KMS-11 (cell line): Measurements from ENCODE around the gene WDR48.

Experiments
- H2AFZ ChIP-seq: fragments of 200-600 bp; sonication (generic); 2 replicates; pipeline ENCODE4 v1.6.1; 2016; ENCODE audit warnings: antibody characterized with exemption, mixed run types, low read depth
- H3K27ac ChIP-seq: fragments of 200-600 bp; sonication (generic); 2 replicates; pipeline ENCODE4 v1.6.1; 2016; ENCODE audit warnings: mild to moderate bottlenecking, mixed run types
- H3K27me3 ChIP-seq: fragments of 200-600 bp; sonication (generic); 2 replicates; pipeline ENCODE4 v1.6.1; 2017; ENCODE audit warnings: mild to moderate bottlenecking, low read depth, mixed run types, moderate library complexity; ENCODE audit not compliant: insufficient read depth
- H3K36me3 ChIP-seq: fragments of 200-600 bp; sonication (generic); 2 replicates; pipeline ENCODE4 v1.6.1; 2017; ENCODE audit warnings: mild to moderate bottlenecking, mixed run types; ENCODE audit not compliant: insufficient read depth
- H3K4me1 ChIP-seq: fragments of 200-600 bp; sonication (generic); 2 replicates; pipeline ENCODE4 v1.6.1; 2016; ENCODE audit warnings: mild to moderate bottlenecking, low read depth, mixed run types; ENCODE audit not compliant: poor library complexity, severe bottlenecking
- H3K4me2 ChIP-seq: fragments of 200-600 bp; sonication (generic); 2 replicates; pipeline ENCODE4 v1.7.0; 2016; ENCODE audit warnings: mild to moderate bottlenecking, mixed run types
- H3K4me3 ChIP-seq: fragments of 200-600 bp; sonication (generic); IDR thresholded peaks from 2 replicates; pipeline ENCODE4 v1.6.1; 2017; ENCODE audit warnings: low read depth, low read length, mixed read lengths; ENCODE audit not compliant: insufficient read depth
- H3K79me2 ChIP-seq: fragments of 200-600 bp; sonication (generic); 2 replicates; pipeline ENCODE4 v1.6.1; 2016; ENCODE audit warnings: low read depth, mixed run types; ENCODE audit not compliant: insufficient read depth
- H3K9ac ChIP-seq: fragments of 200-600 bp; sonication (generic); 2 replicates; pipeline ENCODE4 v1.6.1; 2016; ENCODE audit warnings: mild to moderate bottlenecking, mixed run types
- H4K20me1 ChIP-seq: fragments of 200-600 bp; sonication (generic); 2 replicates; pipeline ENCODE4 v1.6.1; 2016; ENCODE audit warnings: mild to moderate bottlenecking, mixed run types; ENCODE audit not compliant: insufficient read depth
- CTCF ChIP-seq: fragments of 200-600 bp; sonication (generic); conservative IDR thresholded peaks from 2 replicates; pipeline ENCODE4 v1.6.1; 2017; ENCODE audit warnings: low read depth, mild to moderate bottlenecking, antibody characterized with exemption, low read length, moderate library complexity, mixed read lengths

Gene WDR48

DNA sequence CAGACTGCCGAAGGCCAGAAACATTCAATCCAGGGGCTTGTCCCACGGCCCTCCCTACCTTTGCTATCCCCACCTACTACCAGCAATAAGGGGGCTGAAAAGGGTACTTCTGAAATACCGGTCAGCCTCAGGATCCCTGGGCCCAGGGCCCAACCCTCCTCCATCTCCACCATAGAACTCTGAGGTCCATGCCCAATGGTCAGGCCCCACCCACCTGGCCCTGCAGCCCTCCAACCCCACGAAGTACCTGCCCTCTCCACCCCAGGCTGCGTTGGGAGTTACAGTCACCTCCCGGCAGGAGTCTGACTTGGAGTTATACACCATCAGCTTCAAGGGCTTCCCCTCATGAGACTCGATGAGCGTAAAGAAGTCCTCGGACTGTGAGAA, 48.7 kb downstream of the WDR48 start:
- H3K27ac ChIP-seq = no peak overlapping the region
- H4K20me1 ChIP-seq = no peaks in the 10 kb centered on the region
- TF ChIP-seq CTCF = no peak

GRCh38 chr3:39101022-39101689, 49.3 kb downstream of the WDR48 start:
- H3K27me3 ChIP-seq = no peaks in the 10 kb centered on the region
- H3K79me2 ChIP-seq = no peaks in the 10 kb centered on the region
- no peaks in the 10 kb centered on the region for H3K36me3 ChIP-seq
- no peak overlapping the region for H3K27ac ChIP-seq
- H3K4me3 ChIP-seq = no peak overlapping the region
- no peaks in the 10 kb centered on the region for H4K20me1 ChIP-seq
- H2AFZ ChIP-seq = no peak overlapping the region
- peaks cover 18% of the 10 kb centered on the region for H3K4me1 ChIP-seq
- TF ChIP-seq CTCF = peak; percentile 49
- no peak overlapping the region for H3K9ac ChIP-seq
- no peak overlapping the region for H3K4me2 ChIP-seq

More for the DNA sequence above, 48.7 kb downstream of the WDR48 start:
- no peak overlapping the region for H3K9ac ChIP-seq
- no peak overlapping the region for H3K4me2 ChIP-seq
- H3K79me2 ChIP-seq = no peaks in the 10 kb centered on the region
- no peaks in the 10 kb centered on the region for H3K36me3 ChIP-seq
- H3K27me3 ChIP-seq = no peaks in the 10 kb centered on the region
- H2AFZ ChIP-seq = no peak overlapping the region
- H3K4me1 ChIP-seq = peaks cover 11% of the 10 kb centered on the region
- no peak overlapping the region for H3K4me3 ChIP-seq

DNA sequence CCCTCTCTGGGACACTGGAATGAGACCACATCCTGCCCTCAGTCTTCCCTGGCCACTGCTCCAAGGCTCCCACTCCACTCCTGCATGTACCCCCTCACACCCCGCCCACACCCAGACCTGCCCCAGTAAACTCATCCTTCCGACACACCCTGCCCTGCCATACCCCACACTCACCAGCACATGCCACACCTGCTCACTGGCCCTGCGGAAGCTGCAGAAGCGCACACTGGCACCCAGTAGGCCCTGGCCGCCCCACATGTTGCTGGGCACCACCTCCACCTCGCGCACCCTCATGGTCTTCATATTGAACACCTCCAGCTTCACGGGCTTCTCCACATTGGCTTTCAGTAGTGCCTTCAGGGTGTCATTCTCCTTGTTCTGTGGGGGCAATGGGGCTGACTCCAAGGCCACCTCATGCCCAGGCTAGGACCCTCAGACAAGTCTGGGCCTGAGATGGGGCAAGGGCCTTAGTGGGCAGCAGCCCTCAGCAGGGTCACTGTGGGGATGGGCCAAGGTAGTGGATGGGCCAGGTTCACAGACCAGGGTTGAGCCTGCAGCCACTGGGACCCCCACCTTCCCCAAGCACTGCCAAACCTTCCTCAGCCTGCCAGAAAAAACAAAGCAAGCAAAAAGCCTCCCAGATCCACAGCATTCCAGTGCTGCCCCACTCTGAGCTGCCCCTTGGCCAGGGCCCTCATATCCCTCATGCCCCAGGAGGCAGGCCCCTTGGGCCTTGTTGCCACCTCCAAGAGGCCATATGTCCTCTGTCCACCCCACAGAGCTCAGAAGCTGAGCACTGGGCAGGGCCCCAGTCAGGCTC, 50.9 kb downstream of the WDR48 start:
- Histone ChIP-seq H3K4me1 (peaks cover 21% of the 10 kb centered on the region), H3K27ac (no peak overlapping the region), H3K4me3 (no peak overlapping the region), H4K20me1 (no peaks in the 10 kb centered on the region), H3K36me3 (no peaks in the 10 kb centered on the region), H3K9ac (no peak overlapping the region), H2AFZ (no peak overlapping the region), H3K4me2 (no peak overlapping the region), H3K79me2 (no peaks in the 10 kb centered on the region), H3K27me3 (no peaks in the 10 kb centered on the region)
- TF ChIP-seq CTCF = 0 out of 2 replicates have a peak, but pooled peaks have one; percentile 18

DNA sequence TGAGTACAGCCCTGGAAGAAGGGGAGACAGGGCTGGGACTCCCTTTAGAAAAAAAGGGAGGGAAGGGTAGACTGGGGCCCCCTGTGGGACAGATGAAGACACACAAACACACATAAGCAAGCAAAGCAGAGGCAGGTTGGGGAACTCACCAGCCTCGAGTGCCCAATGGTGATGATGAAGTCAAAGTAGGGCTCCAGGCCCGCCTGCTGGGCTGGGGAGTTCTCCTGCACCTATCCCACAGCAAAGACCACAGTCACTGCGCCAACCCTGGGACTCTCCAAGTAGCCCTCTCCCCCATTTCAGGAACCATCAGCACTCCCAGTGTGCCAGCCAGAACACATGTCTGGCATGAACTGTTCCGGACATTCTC, 51.5 kb downstream of the WDR48 start:
- Histone ChIP-seq H3K79me2 (no peaks in the 10 kb centered on the region), H3K9ac (no peak overlapping the region), H4K20me1 (no peaks in the 10 kb centered on the region), H3K27ac (no peak overlapping the region), H3K4me1 (peaks cover 24% of the 10 kb centered on the region), H3K27me3 (no peaks in the 10 kb centered on the region), H3K4me2 (no peak overlapping the region), H3K36me3 (no peaks in the 10 kb centered on the region), H3K4me3 (no peak overlapping the region), H2AFZ (no peak overlapping the region)
- no peak for TF ChIP-seq CTCF
